GM18870 (cell line): ENCODE measurements around the gene ZNF532.
"Not testable (repeated sequence)": the region's sequence is repeated elsewhere in the genome, so short reads cannot be mapped to it uniquely, and the experiment has no call there.

Experiments
- ATAC-seq: cut with Tn5 transposase; IDR thresholded peaks from one replicate; pipeline ENCODE4 v1.9.1; 2021; ENCODE audit warnings: moderate library complexity; ENCODE audit not compliant: unreplicated experiment

The ZNF532 gene

GRCh38 chr18:58864146-58865032, at the start of gene ZNF532:
ZNF532 (plus strand) TSS chr18:58864877. CDS start in a region left out here.
- ATAC-seq: no peak

- ATAC-seq: no peak
Measured at GRCh38 chr18:58819051-58819450, 45.6 kb upstream of the ZNF532 start.

GRCh38 chr18:58820251-58820650, 44.4 kb upstream of the ZNF532 start:
- ATAC-seq: no peak

- ATAC-seq: no peak
Measured at GRCh38 chr18:58822944-58823343, 41.7 kb upstream of the ZNF532 start.

GRCh38 chr18:58823412-58823811, 41.3 kb upstream of the ZNF532 start:
- ATAC-seq: no peak

- ATAC-seq: not testable (repeated sequence)
Measured at GRCh38 chr18:58826926-58827325, 37.8 kb upstream of the ZNF532 start.

- no peak for ATAC-seq
Measured at GRCh38 chr18:58827428-58827827, 37.2 kb upstream of the ZNF532 start.

GRCh38 chr18:58827886-58828285, 36.8 kb upstream of the ZNF532 start:
- no peak for ATAC-seq

GRCh38 chr18:58828399-58829121, 36.1 kb upstream of the ZNF532 start:
- no peak for ATAC-seq

- no peak for ATAC-seq
Measured at GRCh38 chr18:58829263-58829662, 35.4 kb upstream of the ZNF532 start.

- not testable (repeated sequence) for ATAC-seq
Measured at GRCh38 chr18:58829886-58830285, 34.8 kb upstream of the ZNF532 start.

GRCh38 chr18:58831606-58832005, 33.1 kb upstream of the ZNF532 start:
- no peak for ATAC-seq

- no peak for ATAC-seq
Measured at GRCh38 chr18:58838165-58838860, 26.4 kb upstream of the ZNF532 start.

GRCh38 chr18:58838946-58839345, 25.7 kb upstream of the ZNF532 start:
- ATAC-seq: no peak

GRCh38 chr18:58842978-58843687, 21.5 kb upstream of the ZNF532 start:
- ATAC-seq: no peak

- no peak for ATAC-seq
Measured at GRCh38 chr18:58843688-58844035, 21.0 kb upstream of the ZNF532 start.

GRCh38 chr18:58844871-58845270, 19.8 kb upstream of the ZNF532 start:
- ATAC-seq: no peak

- ATAC-seq: no peak
Measured at GRCh38 chr18:58845928-58846724, 18.6 kb upstream of the ZNF532 start.

- ATAC-seq: no peak
Measured at GRCh38 chr18:58847383-58848071, 17.1 kb upstream of the ZNF532 start.

GRCh38 chr18:58848685-58849084, 16.0 kb upstream of the ZNF532 start:
- no peak for ATAC-seq
